SU-DHL-6 (cell line): ENCODE measurements around the gene DLG1.
"Not testable (repeated sequence)": the region's sequence is repeated elsewhere in the genome, so short reads cannot be mapped to it uniquely, and the experiment has no call there.

Experiments used
- H2AFZ ChIP-seq: fragments of 200-600 bp; sonication (generic); 2 replicates; pipeline ENCODE4 v1.6.1; 2014; ENCODE audit warnings: low read depth, mild to moderate bottlenecking, moderate library complexity, mixed read lengths, antibody characterized with exemption, low read length; ENCODE audit not compliant: severe bottlenecking
- H3F3A ChIP-seq: fragments of 200-600 bp; shearing (Covaris generic); 2 replicates; pipeline ENCODE4 v1.6.0; 2016; ENCODE audit warnings: antibody characterized with exemption, mild to moderate bottlenecking; ENCODE audit not compliant: insufficient read depth
- H3K27ac ChIP-seq: fragments of 200-600 bp; sonication (generic); 2 replicates; pipeline ENCODE4 v1.5.1; 2016; ENCODE audit warnings: low read depth, mild to moderate bottlenecking, low read length, moderate library complexity, mixed read lengths
- H3K27me3 ChIP-seq: fragments of 200-600 bp; sonication (generic), shearing (Covaris generic); 2 replicates; pipeline ENCODE4 v1.6.0; 2014; ENCODE audit warnings: mild to moderate bottlenecking, low read length
- H3K36me3 ChIP-seq: fragments of 200-600 bp; sonication (generic); 2 replicates; pipeline ENCODE4 v1.6.1; 2014; ENCODE audit warnings: mild to moderate bottlenecking, low read length, mixed read lengths
- H3K4me2 ChIP-seq: fragments of 300-600, 200-600 bp; shearing (Covaris generic), sonication (generic); 2 replicates; pipeline ENCODE4 v1.6.0; 2014; ENCODE audit warnings: low read length, low read depth, mild to moderate bottlenecking; ENCODE audit not compliant: poor library complexity, severe bottlenecking
- H3K4me3 ChIP-seq: fragments of 200-600 bp; sonication (generic); 2 replicates; pipeline ENCODE4 v1.5.1; 2014; ENCODE audit warnings: antibody characterized with exemption, low read length, mild to moderate bottlenecking, mixed read lengths; ENCODE audit not compliant: insufficient read depth, poor library complexity, severe bottlenecking
- H3K79me2 ChIP-seq: fragments of 200-600 bp; sonication (generic); 2 replicates; pipeline ENCODE4 v1.6.1; 2014; ENCODE audit warnings: mild to moderate bottlenecking, low read length, moderate library complexity; ENCODE audit not compliant: insufficient read depth
- H3K9ac ChIP-seq: fragments of 200-600 bp; sonication (generic); 2 replicates; pipeline ENCODE4 v1.7.0; 2014; ENCODE audit warnings: mild to moderate bottlenecking, low read length
- H3K9me2 ChIP-seq: fragments of 200-600 bp; sonication (generic); replicated peaks from 2 replicates; pipeline ENCODE4 v1.6.1; 2014; ENCODE audit warnings: low read length; ENCODE audit not compliant: insufficient read depth
- H3K9me3 ChIP-seq: fragments of 200-600 bp; sonication (generic); 2 replicates; pipeline ENCODE4 v1.6.1; 2014; ENCODE audit warnings: low read length, mixed read lengths; ENCODE audit not compliant: insufficient read depth
- H4K20me1 ChIP-seq: fragments of 200-600 bp; sonication (generic); 2 replicates; pipeline ENCODE4 v1.6.1; 2014; ENCODE audit warnings: low read depth, mild to moderate bottlenecking, antibody characterized with exemption, low read length, moderate library complexity, mixed read lengths
- CTCF ChIP-seq: fragments of 200-600 bp; sonication (generic); IDR thresholded peaks from one replicate; pipeline ENCODE4 v1.5.1; 2017; ENCODE audit warnings: antibody characterized with exemption, mild to moderate bottlenecking, low read length, moderate library complexity; ENCODE audit not compliant: insufficient read depth, poor library complexity, severe bottlenecking
- EZH2phosphoT487 ChIP-seq: fragments of 200-600 bp; sonication (generic), shearing (Covaris generic); conservative IDR thresholded peaks from 2 replicates; pipeline ENCODE4 v1.6.1; 2018; ENCODE audit warnings: mild to moderate bottlenecking, antibody characterized with exemption, low read length, moderate library complexity, mixed read lengths

DLG1 gene

GRCh38 chr3:197216169-197216860 lies 82.1 kb downstream of the DLG1 start:
- Histone ChIP-seq H3K9me3 (no peaks in the 10 kb centered on the region), H2AFZ (no peak overlapping the region), H4K20me1 (peaks cover 17% of the 10 kb centered on the region), H3K27ac (no peak overlapping the region), H3K4me2 (no peak overlapping the region), H3K9me2 (no peaks in the 10 kb centered on the region), H3K9ac (no peak overlapping the region), H3K36me3 (no peaks in the 10 kb centered on the region), H3K4me3 (no peak overlapping the region), H3K27me3 (no peaks in the 10 kb centered on the region), H3F3A (peaks cover 8% of the 10 kb centered on the region; the same call in 1 of the 2 replicates), H3K79me2 (peaks cover 93% of the 10 kb centered on the region)
- TF ChIP-seq EZH2phosphoT487 (no peak), CTCF (no peak)

- Histone ChIP-seq H3F3A (0 out of 2 replicates have a peak, but pooled peaks cover under 1% of the 10 kb centered on the region), H3K27me3 (no peaks in the 10 kb centered on the region), H3K9me3 (no peaks in the 10 kb centered on the region), H2AFZ (no peak overlapping the region), H3K36me3 (no peaks in the 10 kb centered on the region), H3K4me3 (no peak overlapping the region), H3K4me2 (no peak overlapping the region), H4K20me1 (peaks cover 19% of the 10 kb centered on the region), H3K27ac (no peak overlapping the region), H3K79me2 (peaks cover 88% of the 10 kb centered on the region), H3K9me2 (no peaks in the 10 kb centered on the region), H3K9ac (no peak overlapping the region)
- TF ChIP-seq CTCF (no peak), EZH2phosphoT487 (no peak)
These were observed 86.1 kb downstream of the DLG1 start for GRCh38 chr3:197212290-197212689.

DNA sequence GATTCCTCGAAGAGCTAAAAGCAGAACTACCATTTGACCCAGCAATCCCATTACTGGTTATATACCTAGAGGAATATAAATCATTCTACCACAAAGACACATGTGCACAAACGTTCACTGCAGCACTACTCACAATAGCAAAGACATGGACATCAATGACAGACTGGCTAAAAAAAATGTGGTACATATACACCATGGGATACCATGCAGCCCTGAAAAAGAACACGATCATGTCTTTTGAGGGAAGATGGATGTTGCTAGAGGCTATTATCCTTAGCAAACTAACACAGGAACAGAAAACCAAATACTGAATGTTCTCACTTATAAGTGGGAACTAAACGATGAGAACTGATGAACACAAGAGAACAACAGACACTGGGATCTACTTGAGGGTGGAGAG lies 86.7 kb downstream of the DLG1 start:
- H3K27ac ChIP-seq, H3F3A ChIP-seq, H2AFZ ChIP-seq, H3K4me3 ChIP-seq, H3K36me3 ChIP-seq, H3K27me3 ChIP-seq, H3K9ac ChIP-seq, H3K4me2 ChIP-seq, H3K9me3 ChIP-seq, H3K9me2 ChIP-seq: not testable (repeated sequence)
- Histone ChIP-seq H4K20me1 (peaks cover 21% of the 10 kb centered on the region), H3K79me2 (peaks cover 88% of the 10 kb centered on the region)

GRCh38 chr3:197209366-197210260 lies 88.8 kb downstream of the DLG1 start:
- Histone ChIP-seq H2AFZ (no peak overlapping the region), H3K79me2 (peaks cover 92% of the 10 kb centered on the region), H3K4me3 (no peak overlapping the region), H3K9me2 (no peaks in the 10 kb centered on the region), H3K9me3 (no peaks in the 10 kb centered on the region), H3F3A (0 out of 2 replicates have a peak, but pooled peaks cover 3% of the 10 kb centered on the region), H3K9ac (no peak overlapping the region), H3K27ac (no peak overlapping the region), H4K20me1 (peaks cover 12% of the 10 kb centered on the region), H3K27me3 (no peaks in the 10 kb centered on the region), H3K36me3 (no peaks in the 10 kb centered on the region), H3K4me2 (no peak overlapping the region)
- TF ChIP-seq EZH2phosphoT487 (no peak), CTCF (no peak)
